Measurements from ENCODE around the gene CD1C. TPM values are rescaled to one million over a fixed set of nuclear protein-coding genes. Genes with fewer than 3 reads are reported as not detected.

CD1C gene
- polyA plus RNA-seq, 1 experiment, result not detected

GRCh38 chr1:158290321-158290844, 660 bp downstream of the CD1C start:
- H3K36me3 ChIP-seq (ENCODE audit: control insufficient read depth, insufficient read depth, low read length), result no peaks in the 10 kb centered on the region

GRCh38 chr1:158295791-158296190, 6.1 kb downstream of the CD1C start:
- ChIA-PET CTCF (no interaction called here), POLR2A (no interaction called here)
- H3K27me3 ChIP-seq (ENCODE audit: control insufficient read depth, insufficient read depth, low read length), result no peaks in the 10 kb centered on the region
- no peak for TF ChIP-seq CTCF (IDR thresholded peaks at IDR 0.05; ENCODE audit: insufficient read depth, low read depth, low read length)
- DNase-seq (ENCODE audit: low read depth), result no peak
- no peak overlapping the region for H3K4me3 ChIP-seq (ENCODE audit: low read depth, low read length)
- H3K36me3 ChIP-seq (ENCODE audit: control insufficient read depth, insufficient read depth, low read length), result no peaks in the 10 kb centered on the region

More at GRCh38 chr1:158290321-158290844, 660 bp downstream of the CD1C start:
- no peak for DNase-seq (ENCODE audit: low read depth)
- TF ChIP-seq CTCF (IDR thresholded peaks at IDR 0.05; ENCODE audit: insufficient read depth, low read depth, low read length), result no peak
- H3K27me3 ChIP-seq (ENCODE audit: control insufficient read depth, insufficient read depth, low read length), result no peaks in the 10 kb centered on the region
- POLR2A ChIA-PET, result no interaction called here
- no peak overlapping the region for H3K4me3 ChIP-seq (ENCODE audit: low read depth, low read length)
- CTCF ChIA-PET, result no interaction called here

- no peak for DNase-seq (ENCODE audit: low read depth)
- no peak overlapping the region for H3K4me3 ChIP-seq (ENCODE audit: low read depth, low read length)
- POLR2A ChIA-PET, result no interaction called here
- H3K27me3 ChIP-seq (ENCODE audit: control insufficient read depth, insufficient read depth, low read length), result no peaks in the 10 kb centered on the region
- no peaks in the 10 kb centered on the region for H3K36me3 ChIP-seq (ENCODE audit: control insufficient read depth, insufficient read depth, low read length)
- CTCF ChIA-PET, result no interaction called here
- no peak for TF ChIP-seq CTCF (IDR thresholded peaks at IDR 0.05; ENCODE audit: insufficient read depth, low read depth, low read length)
Observed at GRCh38 chr1:158310623-158311022, 20.9 kb downstream of the CD1C start.

- no peaks in the 10 kb centered on the region for H3K36me3 ChIP-seq (ENCODE audit: control insufficient read depth, insufficient read depth, low read length)
- H3K27me3 ChIP-seq (ENCODE audit: control insufficient read depth, insufficient read depth, low read length), result no peaks in the 10 kb centered on the region
- POLR2A ChIA-PET, result no interaction called here
- no peak for TF ChIP-seq CTCF (IDR thresholded peaks at IDR 0.05; ENCODE audit: insufficient read depth, low read depth, low read length)
- CTCF ChIA-PET, result no interaction called here
- H3K4me3 ChIP-seq (ENCODE audit: low read depth, low read length), result no peak overlapping the region
- DNase-seq (ENCODE audit: low read depth), result no peak
Observed at GRCh38 chr1:158311066-158311465, 21.3 kb downstream of the CD1C start.

- Histone ChIP-seq H3K36me3 (ENCODE audit: control insufficient read depth, insufficient read depth, low read length) (no peaks in the 10 kb centered on the region), H3K27me3 (ENCODE audit: control insufficient read depth, insufficient read depth, low read length) (no peaks in the 10 kb centered on the region), H3K4me3 (ENCODE audit: low read depth, low read length) (no peak overlapping the region)
- no peak for DNase-seq (ENCODE audit: low read depth)
- ChIA-PET POLR2A (no interaction called here), CTCF (interaction anchor here (0.6 kb wide), 1 partner anchor 1472 kb away, joined by 3 read pairs; no protein-coding TSS in a partner anchor)
- no peak for TF ChIP-seq CTCF (IDR thresholded peaks at IDR 0.05; ENCODE audit: insufficient read depth, low read depth, low read length)
Observed at GRCh38 chr1:158323866-158324265, 34.1 kb downstream of the CD1C start.
